BLaER1 (cell line): ENCODE results near the gene KCNMB1.

Experiments
- H3K27ac ChIP-seq: shearing (Covaris generic); formaldehyde crosslinking; 2 replicates; pipeline ENCODE4 v1.8.1; 2022
- H3K27me3 ChIP-seq: shearing (Covaris generic); formaldehyde crosslinking; 2 replicates; pipeline ENCODE4 v1.8.1; 2022
- H3K36me3 ChIP-seq: shearing (Covaris generic); formaldehyde crosslinking; 2 replicates; pipeline ENCODE4 v1.8.1; 2022
- H3K4me1 ChIP-seq: shearing (Covaris generic); formaldehyde crosslinking; 2 replicates; pipeline ENCODE4 v1.8.1; 2022
- H3K4me2 ChIP-seq: shearing (Covaris generic); formaldehyde crosslinking; 2 replicates; pipeline ENCODE4 v1.8.1; 2022
- H3K4me3 ChIP-seq: shearing (Covaris generic); formaldehyde crosslinking; 2 replicates; pipeline ENCODE4 v1.8.1; 2022
- H3K9ac ChIP-seq: shearing (Covaris generic); formaldehyde crosslinking; 2 replicates; pipeline ENCODE4 v1.8.1; 2022
- H3K9me3 ChIP-seq: shearing (Covaris generic); formaldehyde crosslinking; 2 replicates; pipeline ENCODE4 v1.8.1; 2022
- H4K20me1 ChIP-seq: shearing (Covaris generic); formaldehyde crosslinking; 2 replicates; pipeline ENCODE4 v1.8.1; 2022
- Cebpa-rat ChIP-seq: shearing (Covaris generic); IDR thresholded peaks from 2 replicates; pipeline ENCODE4 v1.8.1; 2022

The KCNMB1 gene

GRCh38 chr5:170404398-170404797, 15.2 kb upstream of the KCNMB1 start:
- Histone ChIP-seq H3K4me3 (no peak overlapping the region), H3K9ac (no peak overlapping the region), H3K27me3 (no peaks in the 10 kb centered on the region), H4K20me1 (no peaks in the 10 kb centered on the region), H3K9me3 (peaks cover 14% of the 10 kb centered on the region), H3K4me2 (no peak overlapping the region), H3K4me1 (peaks cover 27% of the 10 kb centered on the region), H3K36me3 (no peaks in the 10 kb centered on the region), H3K27ac (no peak overlapping the region)
- TF ChIP-seq Cebpa-rat, result no peak

- Histone ChIP-seq H3K9me3 (peaks cover 14% of the 10 kb centered on the region), H3K27ac (no peak overlapping the region), H3K4me3 (no peak overlapping the region), H3K4me2 (no peak overlapping the region), H3K36me3 (no peaks in the 10 kb centered on the region), H3K27me3 (no peaks in the 10 kb centered on the region), H3K9ac (no peak overlapping the region), H4K20me1 (no peaks in the 10 kb centered on the region), H3K4me1 (peaks cover 27% of the 10 kb centered on the region)
- no peak for TF ChIP-seq Cebpa-rat
Observed at GRCh38 chr5:170403675-170404074, 14.5 kb upstream of the KCNMB1 start.

- no peaks in the 10 kb centered on the region for H4K20me1 ChIP-seq
Observed at GRCh38 chr5:170402508-170402907, 13.3 kb upstream of the KCNMB1 start.

GRCh38 chr5:170397059-170397458, 7.9 kb upstream of the KCNMB1 start:
- TF ChIP-seq Cebpa-rat, result no peak
- no peak overlapping the region for H3K4me3 ChIP-seq
- no peaks in the 10 kb centered on the region for H3K36me3 ChIP-seq
- no peak overlapping the region for H3K27ac ChIP-seq
- H3K9ac ChIP-seq, result no peak overlapping the region
- no peaks in the 10 kb centered on the region for H4K20me1 ChIP-seq
- H3K4me2 ChIP-seq, result no peak overlapping the region
- peaks cover 46% of the 10 kb centered on the region for H3K4me1 ChIP-seq
- H3K9me3 ChIP-seq, result peaks cover 9% of the 10 kb centered on the region; the same call in 1 of the 2 replicates
- H3K27me3 ChIP-seq, result no peaks in the 10 kb centered on the region

More at GRCh38 chr5:170402508-170402907, 13.3 kb upstream of the KCNMB1 start:
- Histone ChIP-seq H3K9me3 (peaks cover 14% of the 10 kb centered on the region), H3K4me2 (no peak overlapping the region), H3K27ac (no peak overlapping the region), H3K9ac (no peak overlapping the region), H3K27me3 (no peaks in the 10 kb centered on the region), H3K36me3 (no peaks in the 10 kb centered on the region), H3K4me1 (peaks cover 27% of the 10 kb centered on the region), H3K4me3 (no peak overlapping the region)
- no peak for TF ChIP-seq Cebpa-rat

- TF ChIP-seq Cebpa-rat, result no peak
- H3K9me3 ChIP-seq, result no peaks in the 10 kb centered on the region
- H3K36me3 ChIP-seq, result no peaks in the 10 kb centered on the region
Observed at GRCh38 chr5:170393958-170394357, 4.8 kb upstream of the KCNMB1 start.

GRCh38 chr5:170393235-170393634, 4.1 kb upstream of the KCNMB1 start:
- Histone ChIP-seq H3K4me1 (peaks cover 69% of the 10 kb centered on the region), H3K9ac (peak overlapping the region; percentile 21; the same call in 1 of the 2 replicates), H3K27ac (peak overlapping the region; percentile 68), H3K4me3 (no peak overlapping the region), H3K9me3 (no peaks in the 10 kb centered on the region), H3K27me3 (no peaks in the 10 kb centered on the region), H3K4me2 (peak overlapping the region; percentile 66), H3K36me3 (no peaks in the 10 kb centered on the region), H4K20me1 (no peaks in the 10 kb centered on the region)
- TF ChIP-seq Cebpa-rat, result no peak

More at GRCh38 chr5:170393958-170394357, 4.8 kb upstream of the KCNMB1 start:
- Histone ChIP-seq H3K4me1 (peaks cover 62% of the 10 kb centered on the region), H3K4me3 (no peak overlapping the region), H3K27me3 (no peaks in the 10 kb centered on the region), H4K20me1 (no peaks in the 10 kb centered on the region), H3K27ac (peak overlapping the region; percentile 68), H3K9ac (peak overlapping the region; percentile 21; the same call in 1 of the 2 replicates), H3K4me2 (peak overlapping the region; percentile 66)

GRCh38 chr5:170390472-170390871, 1.3 kb upstream of the KCNMB1 start:
- TF ChIP-seq Cebpa-rat, result no peak
- Histone ChIP-seq H3K9ac (peak overlapping the region; percentile 51; the same call in 1 of the 2 replicates), H4K20me1 (no peaks in the 10 kb centered on the region), H3K9me3 (no peaks in the 10 kb centered on the region), H3K36me3 (no peaks in the 10 kb centered on the region), H3K4me3 (no peak overlapping the region), H3K27me3 (no peaks in the 10 kb centered on the region), H3K4me2 (peak overlapping the region; percentile 79), H3K27ac (peak overlapping the region; percentile 47; the same call in 1 of the 2 replicates), H3K4me1 (peaks cover 92% of the 10 kb centered on the region)

GRCh38 chr5:170389550-170389892, 354 bp upstream of the KCNMB1 start:
- H3K9ac ChIP-seq, result peak overlapping the region; percentile 72
- peak overlapping the region; percentile 62 for H3K4me3 ChIP-seq

GRCh38 chr5:170387775-170388639, 1.2 kb downstream of the KCNMB1 start:
- H3K4me1 ChIP-seq, result peaks cover 88% of the 10 kb centered on the region
- H3K4me3 ChIP-seq, result peak overlapping the region; percentile 62; the same call in 1 of the 2 replicates
- TF ChIP-seq Cebpa-rat, result no peak
- H3K36me3 ChIP-seq, result no peaks in the 10 kb centered on the region; the same call in 1 of the 2 replicates
- peak overlapping the region; percentile 46; the same call in 1 of the 2 replicates for H3K9ac ChIP-seq
- H3K4me2 ChIP-seq, result peak overlapping the region; percentile 91
- H3K27me3 ChIP-seq, result no peaks in the 10 kb centered on the region
- H4K20me1 ChIP-seq, result no peaks in the 10 kb centered on the region
- H3K27ac ChIP-seq, result peak overlapping the region; percentile 79
- no peaks in the 10 kb centered on the region for H3K9me3 ChIP-seq

More at GRCh38 chr5:170389550-170389892, 354 bp upstream of the KCNMB1 start:
- no peaks in the 10 kb centered on the region for H3K9me3 ChIP-seq
- peak overlapping the region; percentile 91 for H3K4me2 ChIP-seq
- H3K36me3 ChIP-seq, result no peaks in the 10 kb centered on the region; the same call in 1 of the 2 replicates
- peaks cover 93% of the 10 kb centered on the region for H3K4me1 ChIP-seq
- no peaks in the 10 kb centered on the region for H3K27me3 ChIP-seq
- H4K20me1 ChIP-seq, result no peaks in the 10 kb centered on the region
- H3K27ac ChIP-seq, result peak overlapping the region; percentile 79
- TF ChIP-seq Cebpa-rat, result no peak
